HT1080 (cell line): ENCODE results near the gene HNF4A. TPM values are rescaled to one million over a fixed set of nuclear protein-coding genes. Genes with fewer than 3 reads are reported as not detected.
"Not testable (repeated sequence)": the region's sequence is repeated elsewhere in the genome, so short reads cannot be mapped to it uniquely, and the experiment has no call there.

ENCODE experiments used
- DNase-seq: peaks from one replicate; pipeline ENCODE4 v3.0.0-alpha.2; 2015; ENCODE audit warnings: low read depth
- total RNA-seq: library from RNA; depleted of rRNA; stranded (reverse); fragments of >200 nt; shearing (Covaris generic); gene quantifications from 2 replicates; pipeline ENCODE4 v1.2.3, GENCODE V29; 2014

Gene HNF4A
- total RNA-seq, 1 experiment from 2014 or later, result 0.34 TPM

- DNase-seq, result no peak
These were observed 10.4 kb upstream of the HNF4A start for GRCh38 chr20:44345147-44345546.

GRCh38 chr20:44345941-44346340 lies 9.6 kb upstream of the HNF4A start:
- DNase-seq, result not testable (repeated sequence)

GRCh38 chr20:44348168-44348659 lies 7.3 kb upstream of the HNF4A start:
- no peak for DNase-seq

- DNase-seq, result no peak
These were observed 6.2 kb upstream of the HNF4A start for GRCh38 chr20:44349349-44349748.

- no peak for DNase-seq
These were observed 4.9 kb upstream of the HNF4A start for GRCh38 chr20:44350567-44350966.

- no peak for DNase-seq
These were observed 461 bp upstream of the HNF4A start for GRCh38 chr20:44354979-44355497.

GRCh38 chr20:44356353-44356723 lies 839 bp downstream of the HNF4A start:
- no peak for DNase-seq

GRCh38 chr20:44357020-44357419 lies 1.5 kb downstream of the HNF4A start:
- no peak for DNase-seq

- no peak for DNase-seq
These were observed 2.1 kb downstream of the HNF4A start for GRCh38 chr20:44357555-44358125.

GRCh38 chr20:44358776-44359175 lies 3.3 kb downstream of the HNF4A start:
- DNase-seq, result peak; percentile 8

GRCh38 chr20:44360221-44360620 lies 4.7 kb downstream of the HNF4A start:
- DNase-seq, result no peak

- DNase-seq, result no peak
These were observed 5.5 kb downstream of the HNF4A start for GRCh38 chr20:44361021-44361420.

- no peak for DNase-seq
These were observed 7.0 kb downstream of the HNF4A start for GRCh38 chr20:44362466-44362940.

GRCh38 chr20:44364068-44364467 lies 8.6 kb downstream of the HNF4A start:
- no peak for DNase-seq

GRCh38 chr20:44364780-44365179 lies 9.3 kb downstream of the HNF4A start:
- no peak for DNase-seq

- no peak for DNase-seq
These were observed 12.2 kb downstream of the HNF4A start for GRCh38 chr20:44367746-44368145.

- no peak for DNase-seq
These were observed 15.2 kb downstream of the HNF4A start for GRCh38 chr20:44370639-44371218.

- no peak for DNase-seq
These were observed 27.1 kb downstream of the HNF4A start for GRCh38 chr20:44382641-44383040.

- peak; percentile 33 for DNase-seq
These were observed 29.0 kb downstream of the HNF4A start for GRCh38 chr20:44384423-44385027.

- DNase-seq, result peak; percentile 72
These were observed 33.0 kb downstream of the HNF4A start for GRCh38 chr20:44388466-44389023.

GRCh38 chr20:44389871-44390270 lies 34.4 kb downstream of the HNF4A start:
- DNase-seq, result no peak

- no peak for DNase-seq
These were observed 34.8 kb downstream of the HNF4A start for GRCh38 chr20:44390280-44390679.
